H9 (cell line): ENCODE measurements around the gene EPB41L2. TPM values are rescaled to one million over a fixed set of nuclear protein-coding genes. Genes with fewer than 3 reads are reported as not detected.

Experiments
- DNase-seq: peaks from one replicate; pipeline ENCODE4 v3.0.0-alpha.2; 2017
- H2AFZ ChIP-seq: one replicate; pipeline ENCODE4 v1.6.1; 2013; ENCODE audit warnings: mild to moderate bottlenecking, low read length, control low read depth, moderate library complexity
- H2AK5ac ChIP-seq: 2 replicates; pipeline ENCODE4 v1.6.1; 2013; ENCODE audit warnings: low read length, control low read depth, mixed read lengths; ENCODE audit not compliant: insufficient read length
- H2BK120ac ChIP-seq: one replicate; pipeline ENCODE4 v1.6.1; 2013; ENCODE audit warnings: low read depth, mild to moderate bottlenecking, low read length, control low read depth, inconsistent platforms; ENCODE audit not compliant: poor library complexity, severe bottlenecking
- H2BK12ac ChIP-seq: 2 replicates; pipeline ENCODE4 v1.6.1; 2013; ENCODE audit warnings: low read length, control low read depth, mixed read lengths, low read depth; ENCODE audit not compliant: insufficient read length
- H2BK15ac ChIP-seq: 2 replicates; pipeline ENCODE4 v1.6.1; 2013; ENCODE audit warnings: low read depth, low read length, control low read depth
- H2BK20ac ChIP-seq: one replicate; pipeline ENCODE4 v1.6.1; 2013; ENCODE audit warnings: low read depth, mild to moderate bottlenecking, low read length, control low read depth, inconsistent platforms; ENCODE audit not compliant: poor library complexity, severe bottlenecking
- H2BK5ac ChIP-seq: 2 replicates; pipeline ENCODE4 v1.6.1; 2013; ENCODE audit warnings: low read length, control low read depth, mixed read lengths; ENCODE audit not compliant: insufficient read length
- H3K14ac ChIP-seq: 2 replicates; pipeline ENCODE4 v1.6.1; 2013; ENCODE audit warnings: low read length, control low read depth; ENCODE audit not compliant: insufficient read depth
- H3K18ac ChIP-seq: 2 replicates; pipeline ENCODE4 v1.6.1; 2013; ENCODE audit warnings: low read depth, mild to moderate bottlenecking, mixed read lengths, low read length, control low read depth; ENCODE audit not compliant: insufficient read length
- H3K23ac ChIP-seq: 2 replicates; pipeline ENCODE4 v1.6.1; 2013; ENCODE audit warnings: low read length, control low read depth, mixed read lengths, low read depth; ENCODE audit not compliant: insufficient read length
- H3K23me2 ChIP-seq: 2 replicates; pipeline ENCODE4 v1.6.1; 2013; ENCODE audit warnings: low read depth, mild to moderate bottlenecking, mixed read lengths, low read length, control low read depth; ENCODE audit not compliant: insufficient read length, poor library complexity, severe bottlenecking
- H3K27ac ChIP-seq: 2 replicates; pipeline ENCODE4 v1.5.1; 2013; ENCODE audit warnings: low read length, control low read depth, mixed read lengths, low read depth; ENCODE audit not compliant: insufficient read length
- H3K27me3 ChIP-seq: 2 replicates; pipeline ENCODE4 v1.6.1; 2013; ENCODE audit warnings: low read length, control low read depth, inconsistent platforms; ENCODE audit not compliant: insufficient read depth
- H3K4ac ChIP-seq: 2 replicates; pipeline ENCODE4 v1.6.1; 2013; ENCODE audit warnings: low read depth, mild to moderate bottlenecking, control low read depth, inconsistent platforms, low read length, moderate library complexity
- H3K4me1 ChIP-seq: 2 replicates; pipeline ENCODE4 v1.6.1; 2013; ENCODE audit warnings: low read length, control low read depth, inconsistent platforms; ENCODE audit not compliant: insufficient read depth
- H3K4me2 ChIP-seq: 2 replicates; pipeline ENCODE4 v1.6.1; 2013; ENCODE audit warnings: low read length, control low read depth, mixed read lengths; ENCODE audit not compliant: insufficient read length, insufficient read depth
- H3K56ac ChIP-seq: 2 replicates; pipeline ENCODE4 v1.6.1; 2013; ENCODE audit warnings: low read depth, mild to moderate bottlenecking, mixed read lengths, low read length, control low read depth; ENCODE audit not compliant: insufficient read length
- H3K79me1 ChIP-seq: 2 replicates; pipeline ENCODE4 v1.6.1; 2013; ENCODE audit warnings: low read depth, mild to moderate bottlenecking, moderate library complexity, low read length, control low read depth, inconsistent platforms; ENCODE audit not compliant: insufficient read depth, poor library complexity, severe bottlenecking
- H3K79me2 ChIP-seq: 2 replicates; pipeline ENCODE4 v1.6.1; 2013; ENCODE audit warnings: low read length, control low read depth, inconsistent platforms; ENCODE audit not compliant: insufficient read depth
- H3K9ac ChIP-seq: 2 replicates; pipeline ENCODE4 v1.6.1; 2013; ENCODE audit warnings: low read length, control low read depth, mixed read lengths; ENCODE audit not compliant: insufficient read length; ENCODE audit errors: extremely low read depth
- H3K9me3 ChIP-seq: one replicate; pipeline ENCODE4 v1.6.1; 2013; ENCODE audit warnings: low read depth, low read length, inconsistent platforms; ENCODE audit not compliant: control insufficient read depth
- H3T11ph ChIP-seq: one replicate; pipeline ENCODE4 v1.6.1; 2013; ENCODE audit warnings: mild to moderate bottlenecking, low read length, control low read depth, inconsistent platforms
- H4K20me1 ChIP-seq: one replicate; pipeline ENCODE4 v1.6.1; 2013; ENCODE audit not compliant: control insufficient read depth, insufficient read length, insufficient read depth
- H4K5ac ChIP-seq: 2 replicates; pipeline ENCODE4 v1.6.1; 2013; ENCODE audit warnings: low read depth, mild to moderate bottlenecking, mixed read lengths, low read length, control low read depth; ENCODE audit not compliant: insufficient read length
- H4K8ac ChIP-seq: replicated peaks from 2 replicates; pipeline ENCODE4 v1.6.1; 2013; ENCODE audit warnings: low read length, control low read depth, mixed read lengths, low read depth; ENCODE audit not compliant: insufficient read length
- H4K91ac ChIP-seq: 2 replicates; pipeline ENCODE4 v1.6.1; 2013; ENCODE audit warnings: low read depth, mild to moderate bottlenecking, moderate library complexity, mixed read lengths, low read length, control low read depth; ENCODE audit not compliant: insufficient read length
- H3K27ac Mint-ChIP-seq, 3 experiments: 2 replicates in 2 of 3; 3 replicates in 1 of 3; pipeline ENCODE4 v1.8.0; 2020 to 2021; ENCODE audit warnings: mixed read lengths in 3 of 3, mild to moderate bottlenecking in 1 of 3, moderate library complexity in 1 of 3
- H3K27me3 Mint-ChIP-seq: 2 replicates; pipeline ENCODE4 v1.8.0; 2021; ENCODE audit warnings: low read depth, mild to moderate bottlenecking, moderate library complexity, mixed read lengths
- H3K36me3 Mint-ChIP-seq, 3 experiments: 2 replicates in 2 of 3; 3 replicates in 1 of 3; pipeline ENCODE4 v1.8.0; 2020 to 2021; ENCODE audit warnings: low read depth in 3 of 3, mixed read lengths in 3 of 3; ENCODE audit not compliant: insufficient read depth in 1 of 3
- H3K4me1 Mint-ChIP-seq, 2 experiments: 2 replicates each; pipeline ENCODE4 v1.8.0; 2020; ENCODE audit warnings: mixed read lengths in 2 of 2
- H3K4me3 Mint-ChIP-seq, 2 experiments: 2 replicates in 1 of 2; 3 replicates in 1 of 2; pipeline ENCODE4 v1.8.0; 2020 to 2021; ENCODE audit warnings: mild to moderate bottlenecking in 2 of 2, mixed read lengths in 2 of 2, moderate library complexity in 1 of 2
- H3K9me3 Mint-ChIP-seq, 2 experiments: 2 replicates in 1 of 2; 3 replicates in 1 of 2; pipeline ENCODE4 v1.8.0; 2020; ENCODE audit warnings: mild to moderate bottlenecking in 2 of 2, mixed read lengths in 2 of 2, moderate library complexity in 1 of 2
- WGBS: extraction: QIAGEN DNeasy Blood & Tissue Kit; methylation state at CpG from one replicate; pipeline ENCODE4 v1.1.7; 2013; ENCODE audit warnings: missing lambda C conversion rate, low lambda C conversion rate, mixed read lengths; ENCODE audit not compliant: insufficient read length; ENCODE audit errors: extremely low coverage; 5-methylcytosine and 5-hydroxymethylcytosine counted together
- total RNA-seq: library from RNA; stranded (reverse); gene quantifications from 2 replicates; pipeline ENCODE4 v1.2.1, GENCODE V29; 2021
- TF ChIP-seq, protein P1 (sequence below): fragments of 200-600 bp; sonication (generic); conservative IDR thresholded peaks from 3 replicates; pipeline ENCODE4 v1.8.0; 2021; ENCODE audit warnings: antibody characterized with exemption, mild to moderate bottlenecking

Gene EPB41L2
- total RNA-seq, 1 experiment from 2014 or later = 90.2 TPM

DNA sequence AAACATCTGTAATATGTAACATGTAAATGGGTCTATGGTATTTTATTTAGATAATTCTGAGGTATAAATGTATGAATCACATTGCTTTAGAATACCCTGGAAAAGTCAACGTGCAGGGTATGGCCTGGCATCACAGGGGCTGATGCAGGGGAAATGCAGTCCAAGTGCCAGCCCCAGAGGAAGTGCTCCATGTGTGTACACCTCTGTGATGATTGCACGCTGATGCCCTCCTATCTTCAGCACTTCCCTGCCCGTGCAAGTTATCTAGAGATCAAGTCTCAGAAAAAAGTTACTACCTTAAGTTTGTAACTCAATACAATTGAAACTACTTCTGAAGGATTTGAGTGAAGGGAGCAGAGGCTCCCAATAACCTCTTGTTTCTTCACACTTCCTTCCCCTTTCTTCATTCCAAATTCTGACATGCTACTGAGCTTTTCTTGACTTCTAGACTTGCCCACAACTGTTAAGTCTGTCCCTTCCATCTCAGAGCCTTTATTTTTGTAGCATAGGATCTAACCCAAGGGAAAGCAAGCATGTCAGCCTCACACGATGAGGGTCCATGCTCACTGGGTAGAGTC, 233.6 kb downstream of the EPB41L2 start:
- Histone ChIP-seq H3K14ac (no peak overlapping the region), H3K27ac (no peak overlapping the region), H3K4me1 (peaks cover 6% of the 10 kb centered on the region; the same call in 1 of the 2 replicates), H2AK5ac (no peak overlapping the region), H3K23me2 (no peaks in the 10 kb centered on the region), H2AFZ (no peak overlapping the region), H4K5ac (no peak overlapping the region), H3K4ac (no peak overlapping the region), H3K9ac (no peak overlapping the region), H3K56ac (no peak overlapping the region), H2BK120ac (no peak overlapping the region), H3T11ph (no peak overlapping the region), H4K91ac (no peak overlapping the region), H2BK5ac (no peak overlapping the region), H3K9me3 (no peaks in the 10 kb centered on the region), H3K18ac (no peak overlapping the region), H3K4me2 (no peak overlapping the region), H4K20me1 (no peaks in the 10 kb centered on the region), H2BK12ac (no peak overlapping the region), H4K8ac (no peak overlapping the region), H2BK15ac (no peak overlapping the region), H3K27me3 (no peaks in the 10 kb centered on the region), H3K79me1 (no peaks in the 10 kb centered on the region), H2BK20ac (no peak overlapping the region), H3K79me2 (no peaks in the 10 kb centered on the region), H3K23ac (no peak overlapping the region)
- DNase-seq = no peak
- H3K9me3 Mint-ChIP-seq = no peaks in the 10 kb centered on the region
- TF ChIP-seq, protein P1, sequence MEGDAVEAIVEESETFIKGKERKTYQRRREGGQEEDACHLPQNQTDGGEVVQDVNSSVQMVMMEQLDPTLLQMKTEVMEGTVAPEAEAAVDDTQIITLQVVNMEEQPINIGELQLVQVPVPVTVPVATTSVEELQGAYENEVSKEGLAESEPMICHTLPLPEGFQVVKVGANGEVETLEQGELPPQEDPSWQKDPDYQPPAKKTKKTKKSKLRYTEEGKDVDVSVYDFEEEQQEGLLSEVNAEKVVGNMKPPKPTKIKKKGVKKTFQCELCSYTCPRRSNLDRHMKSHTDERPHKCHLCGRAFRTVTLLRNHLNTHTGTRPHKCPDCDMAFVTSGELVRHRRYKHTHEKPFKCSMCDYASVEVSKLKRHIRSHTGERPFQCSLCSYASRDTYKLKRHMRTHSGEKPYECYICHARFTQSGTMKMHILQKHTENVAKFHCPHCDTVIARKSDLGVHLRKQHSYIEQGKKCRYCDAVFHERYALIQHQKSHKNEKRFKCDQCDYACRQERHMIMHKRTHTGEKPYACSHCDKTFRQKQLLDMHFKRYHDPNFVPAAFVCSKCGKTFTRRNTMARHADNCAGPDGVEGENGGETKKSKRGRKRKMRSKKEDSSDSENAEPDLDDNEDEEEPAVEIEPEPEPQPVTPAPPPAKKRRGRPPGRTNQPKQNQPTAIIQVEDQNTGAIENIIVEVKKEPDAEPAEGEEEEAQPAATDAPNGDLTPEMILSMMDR = no peak
- no CpG with 5 or more reads among the region's 4 CpGs for WGBS
- no peaks in the 10 kb centered on the region; a peak in 2 of 7 replicates for H3K36me3 Mint-ChIP-seq
- no peaks in the 10 kb centered on the region for H3K27me3 Mint-ChIP-seq
- no peak overlapping the region for H3K27ac Mint-ChIP-seq
- H3K4me3 Mint-ChIP-seq = no peak overlapping the region
- H3K4me1 Mint-ChIP-seq = peaks cover 17 to 22% of the 10 kb centered on the region in 2 experiments
